LNCAP (cell line): Measurements from ENCODE around the gene C7orf25.

Experiments used
- CTCF ChIP-seq: fragments of 450-650 bp; IDR thresholded peaks from 2 replicates; pipeline ENCODE4 v1.5.1; 2017; ENCODE audit warnings: mild to moderate bottlenecking

The C7orf25 gene

GRCh38 chr7:42950417-42950816 lies 38.5 kb upstream of the C7orf25 start:
- TF ChIP-seq CTCF = no peak

GRCh38 chr7:42947521-42947920 lies 35.7 kb upstream of the C7orf25 start:
- no peak for TF ChIP-seq CTCF

GRCh38 chr7:42946627-42946950 lies 34.7 kb upstream of the C7orf25 start:
- no peak for TF ChIP-seq CTCF

- no peak for TF ChIP-seq CTCF
Observed at GRCh38 chr7:42945821-42946626, 34.2 kb upstream of the C7orf25 start.

- peak; percentile 92 for TF ChIP-seq CTCF
Observed at GRCh38 chr7:42940985-42941847, 29.3 kb upstream of the C7orf25 start.

- no peak for TF ChIP-seq CTCF
Observed at GRCh38 chr7:42939457-42940240, 27.8 kb upstream of the C7orf25 start.

GRCh38 chr7:42935861-42936260 lies 24.0 kb upstream of the C7orf25 start:
- TF ChIP-seq CTCF = no peak
